Naive thymus-derived CD4-positive, alpha-beta T cell (primary cell): ENCODE data around the gene SIGLEC11. TPM values are rescaled to one million over a fixed set of nuclear protein-coding genes. Genes with fewer than 3 reads are reported as not detected.

ENCODE experiments used
- ATAC-seq: fragments of 150-1000 bp; cut with Tn5 transposase; 2 replicates; pipeline ENCODE4 v1.10.0; 2021; ENCODE audit warnings: mild to moderate bottlenecking, moderate library complexity
- CTCF ChIA-PET: fragments of 350-600 bp; sonication (Branson Sonifier 250); formaldehyde crosslinking; loops from one replicate; lab custom pipeline; 2021; ENCODE audit warnings: antibody characterized with exemption; lab: Charles Lee
- POLR2A ChIA-PET: fragments of 350-600 bp; sonication (Branson Sonifier 250); formaldehyde crosslinking; loops from one replicate; lab custom pipeline; 2021; ENCODE audit warnings: antibody characterized with exemption, inconsistent platforms; lab: Charles Lee
- DNase-seq, 9 donors: peaks; one replicate each; pipeline versions ENCODE4 v3.0.0 to v3.0.0-alpha.2; 2020 to 2022; ENCODE audit warnings: mixed read lengths in 1 of 9
- H3K27ac ChIP-seq: one replicate; pipeline ENCODE4 v1.7.0; 2013; ENCODE audit warnings: mild to moderate bottlenecking, low read depth, low read length, moderate library complexity
- H3K27me3 ChIP-seq, 2 donors: one replicate each; pipeline ENCODE4 v1.7.0; 2013; ENCODE audit warnings: low read length in 2 of 2, mild to moderate bottlenecking in 2 of 2, moderate library complexity in 2 of 2; ENCODE audit not compliant: control insufficient read depth in 2 of 2, insufficient read depth in 2 of 2
- H3K36me3 ChIP-seq, 3 experiments: 1 replicate in 2 of 3; 2 replicates in 1 of 3; pipeline ENCODE4 v1.7.0; 2013; ENCODE audit warnings: low read length in 3 of 3, mild to moderate bottlenecking in 3 of 3, moderate library complexity in 1 of 3; ENCODE audit not compliant: insufficient read depth in 3 of 3, control insufficient read depth in 2 of 3
- H3K4me1 ChIP-seq, 2 donors: one replicate each; pipeline ENCODE4 v1.7.0; 2013; ENCODE audit warnings: low read length in 2 of 2, mild to moderate bottlenecking in 2 of 2, moderate library complexity in 1 of 2; ENCODE audit not compliant: control insufficient read depth in 2 of 2, insufficient read depth in 2 of 2
- H3K4me3 ChIP-seq: 2 replicates; pipeline ENCODE4 v1.7.0; 2013; ENCODE audit warnings: mild to moderate bottlenecking, low read length
- H3K9me3 ChIP-seq, 3 experiments: 1 replicate in 2 of 3; 2 replicates in 1 of 3; pipeline ENCODE4 v1.7.0; 2013; ENCODE audit warnings: low read length in 3 of 3; ENCODE audit not compliant: control insufficient read depth in 2 of 3
- H3K27ac Mint-ChIP-seq, 9 donors: one replicate each; pipeline ENCODE4 v1.8.0; 2020 to 2022; ENCODE audit warnings: mixed read lengths in 9 of 9, mild to moderate bottlenecking in 8 of 9, moderate library complexity in 5 of 9, inconsistent platforms in 2 of 9
- H3K27me3 Mint-ChIP-seq, 5 donors: one replicate each; pipeline ENCODE4 v1.8.0; 2021 to 2022; ENCODE audit warnings: mixed read lengths in 5 of 5, mild to moderate bottlenecking in 1 of 5
- H3K36me3 Mint-ChIP-seq, 5 donors: one replicate each; pipeline ENCODE4 v1.8.0; 2020 to 2022; ENCODE audit warnings: mixed read lengths in 5 of 5, mild to moderate bottlenecking in 3 of 5, inconsistent platforms in 1 of 5
- H3K4me1 Mint-ChIP-seq, 7 donors: one replicate each; pipeline ENCODE4 v1.8.0; 2020 to 2022; ENCODE audit warnings: mixed read lengths in 7 of 7, mild to moderate bottlenecking in 3 of 7, inconsistent platforms in 1 of 7
- H3K4me3 Mint-ChIP-seq, 10 donors: one replicate each; pipeline ENCODE4 v1.8.0; 2020 to 2022; ENCODE audit warnings: mild to moderate bottlenecking in 10 of 10, mixed read lengths in 10 of 10, moderate library complexity in 6 of 10, inconsistent platforms in 2 of 10
- H3K9me3 Mint-ChIP-seq, 11 donors: one replicate each; pipeline ENCODE4 v1.8.0; 2020 to 2022; ENCODE audit warnings: mixed read lengths in 11 of 11, mild to moderate bottlenecking in 4 of 11, inconsistent platforms in 1 of 11, moderate library complexity in 1 of 11
- intact Hi-C, 2 donors: fragments of 100-400 bp; cut with micrococcal nuclease; formaldehyde crosslinking; loops; one replicate each; pipeline ENCODE4 v1.15.1; 2023
- polyA plus RNA-seq, 2 donors: library from polyadenylated mRNA; unstranded; fragments of 300-500 nt; fragmentation: Illumina TruSeq; gene quantifications; one replicate each; pipeline ENCODE4 v1.2.3, GENCODE V29; 2021
- total RNA-seq, 6 experiments: library from RNA in 5 of 6; stranded (reverse) in 5 of 6; gene quantifications; 1 replicate in 5 of 6; 2 replicates in 1 of 6; pipeline ENCODE4 v1.2.3 and lab custom pipeline; 2021 to 2026

SIGLEC11 gene
- total and polyA plus RNA-seq, 7 experiments from 2014 or later, result 0.14 to 1.3 (median 0.39) TPM; not detected in 3

- Histone ChIP-seq H3K27ac (peak overlapping the region; percentile 42), H3K4me3 (no peak overlapping the region), H3K27me3 (no peaks in the 10 kb centered on the region), H3K4me1 (peaks cover 28 to 30% of the 10 kb centered on the region in 2 donors), H3K9me3 (no peaks in the 10 kb centered on the region), H3K36me3 (peaks cover 0 to 7% (median 0%) of the 10 kb centered on the region in 3 experiments)
- peaks cover 0 to 16% (median 3%) of the 10 kb centered on the region in 11 donors for H3K9me3 Mint-ChIP-seq
- H3K36me3 Mint-ChIP-seq, result peaks cover 0 to 42% (median 7%) of the 10 kb centered on the region in 5 donors
- ChIA-PET POLR2A (interaction anchor here (0.7 to 1.0 kb wide), 3 partner anchors 35 to 66 kb away, joined by 3 read pairs; no protein-coding TSS in a partner anchor), CTCF (interaction anchor here (0.6 kb wide), 1 partner anchor 11 kb away, joined by 3 read pairs; no protein-coding TSS in a partner anchor)
- peak in 7 of 9 donors; percentile 32 to 69 (median 61) for DNase-seq
- peak overlapping the region in 8 of 9 donors; percentile 41 to 87 (median 72) for H3K27ac Mint-ChIP-seq
- no peak for ATAC-seq
- H3K27me3 Mint-ChIP-seq, result peaks cover 0 to 11% (median 0%) of the 10 kb centered on the region in 5 donors
- intact Hi-C loops, result no loop called here
- H3K4me1 Mint-ChIP-seq, result peaks cover 37 to 60% (median 54%) of the 10 kb centered on the region in 7 donors
- H3K4me3 Mint-ChIP-seq, result peak overlapping the region; percentile 44 to 97 (median 72)
These were observed 28.2 kb downstream of the SIGLEC11 start for GRCh38 chr19:49932731-49933131.

DNA sequence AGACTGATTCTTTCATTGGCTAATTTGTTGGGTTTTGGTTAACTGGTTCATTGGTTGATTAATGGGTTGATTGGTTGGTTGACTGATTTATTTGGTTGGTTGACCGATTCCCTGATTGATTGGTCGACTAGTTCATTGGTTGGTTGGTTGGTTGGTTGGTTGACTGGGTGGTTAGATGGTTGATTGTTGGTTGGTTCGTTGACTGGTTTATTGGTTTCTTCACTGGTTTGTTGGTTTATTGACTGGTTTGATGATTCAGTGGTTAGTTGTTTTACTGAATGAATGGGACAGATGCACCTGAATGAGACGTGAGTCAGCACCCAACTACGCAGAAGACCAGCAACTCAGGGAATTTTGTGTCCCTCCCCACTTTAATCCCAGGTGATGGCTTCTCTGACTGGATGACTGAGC is 28.9 kb downstream of the SIGLEC11 start:
- H3K4me3 ChIP-seq, result no peak overlapping the region
- Mint-ChIP-seq H3K27ac (peak overlapping the region in 8 of 9 donors; percentile 12 to 96 (median 65)), H3K27me3 (peaks cover 0 to 11% (median 0%) of the 10 kb centered on the region in 5 donors), H3K4me1 (peaks cover 40 to 67% (median 61%) of the 10 kb centered on the region in 7 donors), H3K9me3 (peaks cover 0 to 16% (median 3%) of the 10 kb centered on the region in 11 donors), H3K36me3 (peaks cover 0 to 48% (median 7%) of the 10 kb centered on the region in 5 donors), H3K4me3 (peak overlapping the region; percentile 11 to 97 (median 66))
- H3K36me3 ChIP-seq, result peaks cover 0 to 11% (median 0%) of the 10 kb centered on the region in 3 experiments
- no peaks in the 10 kb centered on the region for H3K27me3 ChIP-seq
- POLR2A ChIA-PET, result no interaction called here
- CTCF ChIA-PET, result no interaction called here
- no peak for ATAC-seq
- peaks cover 32 to 35% of the 10 kb centered on the region in 2 donors for H3K4me1 ChIP-seq
- no peak for DNase-seq
- H3K9me3 ChIP-seq, result no peaks in the 10 kb centered on the region
- intact Hi-C loops, result no loop called here
- no peak overlapping the region for H3K27ac ChIP-seq

- Mint-ChIP-seq H3K27ac (peak overlapping the region in 8 of 9 donors; percentile 32 to 97 (median 78)), H3K9me3 (peaks cover 0 to 16% (median 3%) of the 10 kb centered on the region in 11 donors), H3K4me1 (peaks cover 40 to 68% (median 64%) of the 10 kb centered on the region in 7 donors), H3K27me3 (peaks cover 0 to 9% (median 0%) of the 10 kb centered on the region in 5 donors), H3K4me3 (peak overlapping the region; percentile 10 to 97 (median 68)), H3K36me3 (peaks cover 0 to 50% (median 7%) of the 10 kb centered on the region in 5 donors)
- ChIA-PET CTCF (interaction anchor here (2.1 kb wide), 1 partner anchor 11 kb away, joined by 6 read pairs; no protein-coding TSS in a partner anchor), POLR2A (interaction anchor here (0.7 to 3.7 kb wide), 3 partner anchors 55 to 241 kb away, joined by 3 to 30 read pairs (median 8); partner anchors contain the start of genes AKT1S1, CPT1C and TBC1D17)
- Histone ChIP-seq H3K36me3 (peaks cover 0 to 17% (median 0%) of the 10 kb centered on the region in 3 experiments), H3K4me3 (no peak overlapping the region), H3K27me3 (no peaks in the 10 kb centered on the region), H3K9me3 (no peaks in the 10 kb centered on the region), H3K27ac (no peak overlapping the region), H3K4me1 (peaks cover 34 to 35% of the 10 kb centered on the region in 2 donors)
- intact Hi-C loops, result no loop called here
- ATAC-seq (no peak), DNase-seq (no peak)
These were observed 29.5 kb downstream of the SIGLEC11 start for GRCh38 chr19:49931293-49932040.

DNA sequence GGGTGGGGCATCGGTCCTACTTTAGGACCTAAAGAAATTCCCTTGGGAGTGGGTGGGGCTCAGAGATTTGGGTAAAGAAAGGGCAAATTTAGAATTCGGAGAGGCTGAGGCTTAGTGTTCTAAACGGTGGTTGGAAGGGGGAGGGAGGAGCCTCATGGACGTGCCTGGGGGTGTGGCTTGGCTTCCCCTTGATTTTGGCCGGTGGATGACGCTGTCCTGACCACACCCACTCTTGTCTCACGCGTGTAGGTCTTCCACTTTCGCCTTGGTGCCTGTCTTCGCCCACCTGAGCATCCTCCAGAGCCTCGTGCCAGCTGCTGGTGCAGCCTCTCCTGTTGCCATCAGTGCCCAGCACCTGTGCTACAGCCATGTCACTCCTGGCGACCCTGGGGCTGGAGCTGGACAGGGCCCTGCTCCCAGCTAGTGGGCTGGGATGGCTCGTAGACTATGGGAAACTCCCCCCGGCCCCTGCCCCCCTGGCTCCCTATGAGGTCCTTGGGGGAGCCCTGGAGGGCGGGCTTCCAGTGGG is 30.4 kb downstream of the SIGLEC11 start:
- H3K27me3 Mint-ChIP-seq, result peaks cover 0 to 3% (median 0%) of the 10 kb centered on the region in 5 donors
- H3K4me3 ChIP-seq, result peak overlapping the region; percentile 100
- CTCF ChIA-PET, result interaction anchor here (2.1 kb wide), 1 partner anchor 12 kb away, joined by 6 read pairs; no protein-coding TSS in a partner anchor
- H3K36me3 ChIP-seq, result peaks cover 0 to 18% (median under 1%) of the 10 kb centered on the region in 3 experiments
- H3K4me3 Mint-ChIP-seq, result peak overlapping the region in 8 of 10 donors; percentile 47 to 97 (median 96)
- POLR2A ChIA-PET, result interaction anchor here (0.7 to 3.7 kb wide), 10 partner anchors 11 to 428 kb away, joined by 3 to 30 read pairs (median 4); partner anchors contain the start of genes AKT1S1, CPT1C, IL4I1 and PTOV1
- H3K27ac Mint-ChIP-seq, result peak overlapping the region; percentile 36 to 98 (median 96)
- intact Hi-C loops, result no loop called here
- no peaks in the 10 kb centered on the region for H3K27me3 ChIP-seq
- peaks cover 34 to 35% of the 10 kb centered on the region in 2 donors for H3K4me1 ChIP-seq
- peaks cover 0 to 54% (median 7%) of the 10 kb centered on the region in 5 donors for H3K36me3 Mint-ChIP-seq
- H3K9me3 Mint-ChIP-seq, result peaks cover 0 to 16% (median 3%) of the 10 kb centered on the region in 11 donors
- H3K4me1 Mint-ChIP-seq, result peaks cover 41 to 71% (median 65%) of the 10 kb centered on the region in 7 donors
- DNase-seq (peak in 1 of 9 donors; percentile 41), ATAC-seq (no peak)
- peak overlapping the region; percentile 99 for H3K27ac ChIP-seq
- H3K9me3 ChIP-seq, result no peaks in the 10 kb centered on the region

DNA sequence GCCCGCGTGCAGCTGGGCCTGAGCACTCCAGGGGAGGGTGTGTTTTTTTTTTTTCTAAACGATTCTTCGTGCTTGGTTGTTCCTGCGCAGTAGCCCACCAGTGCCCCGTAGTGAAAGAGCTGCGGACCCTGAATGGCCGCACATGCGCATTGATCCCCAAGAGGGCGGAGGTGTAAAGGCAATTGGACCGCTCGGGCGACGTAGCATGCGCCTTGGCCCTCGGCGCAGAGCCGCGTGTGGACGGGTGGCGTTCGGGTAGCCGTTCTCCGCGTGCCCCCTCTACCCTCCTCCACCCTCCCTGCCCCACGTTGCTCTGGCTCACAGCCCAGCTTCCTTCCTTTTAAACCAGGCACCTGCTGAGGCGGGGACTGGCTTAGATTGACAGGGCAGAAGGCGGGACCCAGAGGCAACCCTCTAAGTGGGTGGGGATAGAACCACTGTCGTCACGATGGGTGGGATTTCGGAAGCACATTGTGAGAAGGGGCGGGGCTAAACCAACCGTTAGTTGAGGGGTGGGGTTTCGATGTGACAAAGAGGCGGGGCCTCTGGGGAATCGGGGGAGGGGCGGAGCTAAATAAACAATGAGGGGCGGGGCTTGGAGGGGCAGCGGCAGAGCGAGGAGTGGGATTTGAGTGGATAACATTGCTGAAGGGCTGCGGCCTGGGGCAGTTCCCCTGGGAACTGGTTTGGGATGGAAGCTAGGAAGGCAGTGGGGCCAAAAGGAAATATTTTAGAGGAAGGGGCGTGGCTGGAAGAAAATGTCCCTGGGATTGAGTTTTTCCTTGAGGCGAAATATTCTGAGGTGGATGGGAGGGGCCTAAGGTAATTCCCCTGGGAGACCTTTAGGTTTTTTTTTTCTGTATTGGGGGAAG is 31.1 kb downstream of the SIGLEC11 start:
- DNase-seq, result peak in 8 of 9 donors; percentile 88 to 97 (median 96)
- Histone ChIP-seq H3K27me3 (no peaks in the 10 kb centered on the region), H3K4me3 (peak overlapping the region; percentile 100), H3K27ac (peak overlapping the region; percentile 99), H3K9me3 (no peaks in the 10 kb centered on the region), H3K36me3 (peaks cover 0 to 18% (median 4%) of the 10 kb centered on the region in 3 experiments), H3K4me1 (peaks cover 34 to 35% of the 10 kb centered on the region in 2 donors)
- Mint-ChIP-seq H3K27me3 (peaks cover 0 to 3% (median 0%) of the 10 kb centered on the region in 5 donors), H3K27ac (peak overlapping the region; percentile 96 to 99 (median 97)), H3K36me3 (peaks cover 0 to 57% (median 11%) of the 10 kb centered on the region in 5 donors), H3K4me3 (peak overlapping the region; percentile 95 to 100 (median 97)), H3K4me1 (peaks cover 46 to 76% (median 68%) of the 10 kb centered on the region in 7 donors), H3K9me3 (peaks cover 0 to 16% (median 3%) of the 10 kb centered on the region in 11 donors)
- POLR2A ChIA-PET, result interaction anchor here (0.6 to 3.7 kb wide), 18 partner anchors 8 to 875 kb away, joined by 3 to 30 read pairs (median 3); partner anchors contain the start of genes AKT1S1, IL4I1, PTOV1 and TBC1D17
- intact Hi-C loops, result loop anchor here (1.0 to 5.0 kb wide), 12 partner anchors 33 to 874 kb away; partner anchors contain the start of genes AKT1S1 (in 2 of the 2), TBC1D17 (in 2 of the 2), VRK3 (in 2 of the 2) and FUZ (in 1 of the 2)
- CTCF ChIA-PET, result interaction anchor here (0.6 to 2.1 kb wide), 3 partner anchors 9 to 54 kb away, joined by 3 to 6 read pairs (median 3); no protein-coding TSS in a partner anchor
- peak; percentile 92 for ATAC-seq
